GM12878 (cell line): ENCODE data around the gene DOCK1. TPM values are rescaled to one million over a fixed set of nuclear protein-coding genes. Genes with fewer than 3 reads are reported as not detected.
"Not testable (repeated sequence)": the region's sequence is repeated elsewhere in the genome, so short reads cannot be mapped to it uniquely, and the experiment has no call there.

Experiments
- ATAC-seq: fragments of 200-7000 bp; cut with Tn5 transposase; 3 replicates; pipeline ENCODE4 v1.9.1; 2020; ENCODE audit warnings: mild to moderate bottlenecking, moderate library complexity
- BruUV-seq: library from RNA; stranded (reverse); fragments of 400-500 nt; replicated peaks from 2 replicates; lab custom pipeline; 2021; lab: Mats Ljungman, UMichigan
- CTCF ChIA-PET: fragments of 300-600 bp; sonication (Branson Sonifier 250); formaldehyde crosslinking; extraction: SDS; loops from one replicate; lab custom pipeline; 2021; ENCODE audit warnings: inconsistent platforms; lab: Yijun Ruan, JAX
- POLR2A ChIA-PET: fragments of 350-600 bp; formaldehyde crosslinking; extraction: SDS; loops from one replicate; lab custom pipeline; 2021; ENCODE audit warnings: inconsistent platforms; lab: Charles Lee
- RAD21 ChIA-PET: fragments of 300-600 bp; sonication (Branson Sonifier 250); formaldehyde crosslinking; loops from one replicate; lab custom pipeline; 2023; ENCODE audit warnings: antibody characterized with exemption; ENCODE audit not compliant: unreplicated experiment; lab: Charles Lee
- SMC1A ChIA-PET: fragments of 300-600 bp; sonication (Branson Sonifier 250); formaldehyde crosslinking; loops from one replicate; lab custom pipeline; 2023; ENCODE audit not compliant: unreplicated experiment, uncharacterized antibody; lab: Charles Lee
- DNase-seq: peaks from one replicate; pipeline ENCODE4 v3.0.0-alpha.2; 2011; ENCODE audit warnings: low read depth, low spot score
- FAIRE-seq: peaks from 3 replicates; lab custom pipeline; 2011; peaks lifted over from hg19 to GRCh38; lab: Jason Lieb, UNC
- H2AFZ ChIP-seq: 2 replicates; pipeline ENCODE4 v1.6.0; 2011; ENCODE audit warnings: low read depth, low read length, control low read depth; ENCODE audit not compliant: control insufficient read depth
- H3K27ac ChIP-seq: 2 replicates; pipeline ENCODE4 v1.5.1; 2011; ENCODE audit warnings: control low read depth; ENCODE audit not compliant: control insufficient read depth, insufficient read depth
- H3K27me3 ChIP-seq, 2 experiments: replicated peaks in 1 of 2; 2 replicates each; pipeline versions ENCODE4 v1.6.0 to v1.6.1; 2011; ENCODE audit warnings: low read length in 1 of 2; ENCODE audit not compliant: control insufficient read depth in 2 of 2, insufficient read depth in 2 of 2
- H3K36me3 ChIP-seq, 2 experiments: 2 replicates each; pipeline ENCODE4 v1.5.1; 2011; ENCODE audit warnings: low read length in 1 of 2; ENCODE audit not compliant: control insufficient read depth in 2 of 2, insufficient read depth in 2 of 2
- H3K4me1 ChIP-seq: 2 replicates; pipeline ENCODE4 v1.6.1; 2011; ENCODE audit warnings: mild to moderate bottlenecking, low read length, moderate library complexity, mixed read lengths; ENCODE audit not compliant: control insufficient read depth, insufficient read depth
- H3K4me2 ChIP-seq: 2 replicates; pipeline ENCODE4 v1.6.0; 2011; ENCODE audit warnings: control low read depth; ENCODE audit not compliant: control insufficient read depth, insufficient read depth
- H3K4me3 ChIP-seq: fragments of 200-600 bp; sonication (generic); 2 replicates; pipeline ENCODE4 v1.5.1; 2016
- H3K79me2 ChIP-seq: 2 replicates; pipeline ENCODE4 v1.6.0; 2011; ENCODE audit warnings: low read length; ENCODE audit not compliant: control insufficient read depth, insufficient read depth
- H3K9ac ChIP-seq: 2 replicates; pipeline ENCODE4 v1.8.0; 2011; ENCODE audit warnings: low read length, control low read depth, mixed read lengths; ENCODE audit not compliant: control insufficient read depth, insufficient read depth
- H3K9me3 ChIP-seq: replicated peaks from 3 replicates; pipeline ENCODE4 v1.5.1; 2011; ENCODE audit warnings: mild to moderate bottlenecking, low read length; ENCODE audit not compliant: control insufficient read depth, insufficient read depth
- H4K20me1 ChIP-seq: 2 replicates; pipeline ENCODE4 v1.6.0; 2011; ENCODE audit not compliant: control insufficient read depth, insufficient read depth
- CEBPB ChIP-seq, 2 experiments: fragments of 150-350 bp in 1 of 2; IDR thresholded peaks; 2 replicates each; pipeline ENCODE4 v1.6.1; 2012 to 2014; ENCODE audit warnings: low read depth in 2 of 2, low read length in 2 of 2, borderline replicate concordance in 1 of 2, inconsistent platforms in 1 of 2
- KLF5 ChIP-seq: fragments of 450-650 bp; IDR thresholded peaks from 2 replicates; pipeline ENCODE4 v1.6.1; 2014; ENCODE audit warnings: mild to moderate bottlenecking; ENCODE audit not compliant: partially characterized antibody
- NR2F1 ChIP-seq: fragments of 450-650 bp; conservative IDR thresholded peaks from 2 replicates; pipeline ENCODE4 v1.6.1; 2017; ENCODE audit warnings: mild to moderate bottlenecking
- PBX3 ChIP-seq: IDR thresholded peaks from 2 replicates; pipeline ENCODE4 v1.6.1; 2011; ENCODE audit warnings: mild to moderate bottlenecking, low read depth, low read length, moderate library complexity; ENCODE audit not compliant: insufficient replicate concordance
- POLR2AphosphoS2 ChIP-seq: IDR thresholded peaks from 2 replicates; pipeline ENCODE4 v1.6.1; 2011; ENCODE audit warnings: low read depth, mild to moderate bottlenecking, low read length, improper control_type of control experiment, moderate library complexity
- RCOR1 ChIP-seq: conservative IDR thresholded peaks from 2 replicates; pipeline ENCODE4 v1.6.1; 2012; ENCODE audit warnings: low read depth, low read length, improper control_type of control experiment
- SIX5 ChIP-seq: IDR thresholded peaks from 2 replicates; pipeline ENCODE4 v1.6.1; 2011; ENCODE audit warnings: mild to moderate bottlenecking, low read depth, low read length, moderate library complexity; ENCODE audit not compliant: severe bottlenecking
- TCF3 ChIP-seq: IDR thresholded peaks from 2 replicates; pipeline ENCODE4 v1.6.1; 2012; ENCODE audit warnings: low read depth, mild to moderate bottlenecking, low read length, borderline replicate concordance; ENCODE audit not compliant: insufficient read depth
- WRNIP1 ChIP-seq: IDR thresholded peaks from 2 replicates; pipeline ENCODE4 v1.6.1; 2011; ENCODE audit warnings: low read depth, low read length, improper control_type of control experiment, borderline replicate concordance
- WGBS: methylation state at CpG from one replicate; pipeline ENCODE4 v1.1.6; 2016; ENCODE audit warnings: low lambda C conversion rate; ENCODE audit not compliant: insufficient replicate concordance, insufficient coverage; ENCODE audit errors: missing lambda C conversion rate; 5-methylcytosine and 5-hydroxymethylcytosine counted together
- in situ Hi-C: fragments of 300-500 bp; cut with MboI; formaldehyde crosslinking; loops from 9 replicates; pipeline ENCODE4 v1.14.3; 2018; ENCODE audit warnings: mixed read lengths
- intact Hi-C: fragments of 100-400 bp; cut with micrococcal nuclease; formaldehyde crosslinking; loops from one replicate; pipeline ENCODE4 v1.14.2; 2022; ENCODE audit not compliant: unreplicated experiment
- polyA plus RNA-seq, 11 experiments: library from polyadenylated mRNA; depleted of rRNA in 4 of 11; unstranded in 6 of 11; stranded (reverse) in 5 of 11; fragments of >200 nt; fragmentation: Nextera tagmentation in 4 of 11; fragmentation: Illumina TruSeq in 1 of 11; extraction: Ambion mirVana in 4 of 11; extraction: Trizol in 1 of 11; gene quantifications; 1 replicate in 1 of 11; 2 replicates in 10 of 11; pipeline versions ENCODE4 v1.2.1 to v1.2.3, GENCODE V29; 2011 to 2016; ENCODE audit warnings: inconsistent platforms in 2 of 11, missing spikeins in 2 of 11, low read depth in 1 of 11
- total RNA-seq, 4 experiments: library from RNA; depleted of rRNA in 3 of 4; stranded (reverse); fragments of >200 nt in 3 of 4; fragmentation: Illumina TruSeq in 1 of 4; extraction: Trizol in 1 of 4; gene quantifications; 2 replicates each; pipeline versions ENCODE4 v1.2.1 to v1.2.3, GENCODE V29; 2013 to 2021

Gene DOCK1
- total and polyA plus RNA-seq, 10 of the 15 experiments (the other 5 are each of a cell fraction or from before 2014, with no cell fraction given), result 0.05 to 0.18 TPM; not detected in 8

GRCh38 chr10:127308031-127308430, 402.8 kb downstream of the DOCK1 start:
- Histone ChIP-seq H3K4me2 (no peak overlapping the region), H3K27ac (no peak overlapping the region), H3K4me1 (no peaks in the 10 kb centered on the region), H3K9me3 (no peaks in the 10 kb centered on the region), H3K27me3 (no peaks in the 10 kb centered on the region), H3K4me3 (no peak overlapping the region), H2AFZ (no peak overlapping the region), H4K20me1 (no peaks in the 10 kb centered on the region), H3K79me2 (no peaks in the 10 kb centered on the region), H3K36me3 (no peaks in the 10 kb centered on the region), H3K9ac (no peak overlapping the region)
- ChIA-PET SMC1A (no interaction called here), POLR2A (no interaction called here), RAD21 (no interaction called here), CTCF (no interaction called here)
- DNase-seq (no peak), FAIRE-seq (no peak), ATAC-seq (no peak)
- WGBS, result 7% methylated on average over 5 of the region's 5 CpGs
- BruUV-seq, result no TSS peak
- in situ Hi-C loops (no loop called here), intact Hi-C loops (no loop called here)
- no peak for TF ChIP-seq NR2F1
- TF ChIP-seq RCOR1, result no peak
- TF ChIP-seq TCF3, result no peak
- no peak for TF ChIP-seq WRNIP1
- no peak for TF ChIP-seq KLF5
- no peak for TF ChIP-seq POLR2AphosphoS2
- no peak for TF ChIP-seq SIX5
- no peak for TF ChIP-seq CEBPB (IDR thresholded peaks at IDR 0.05; ENCODE audit: borderline replicate concordance in 1 of 2, low read depth in 2 of 2, low read length in 2 of 2)
- TF ChIP-seq PBX3, result no peak

GRCh38 chr10:127309619-127310018, 404.4 kb downstream of the DOCK1 start:
- in situ Hi-C loops, BruUV-seq, H3K9ac ChIP-seq, H3K4me3 ChIP-seq, H3K79me2 ChIP-seq, CTCF ChIA-PET, H3K4me2 ChIP-seq, RAD21 ChIA-PET, H4K20me1 ChIP-seq, ATAC-seq, POLR2A ChIA-PET, FAIRE-seq, H3K4me1 ChIP-seq, H3K9me3 ChIP-seq, H3K27me3 ChIP-seq, SMC1A ChIA-PET, H3K27ac ChIP-seq, H3K36me3 ChIP-seq, intact Hi-C loops, H2AFZ ChIP-seq, DNase-seq: not testable (repeated sequence)
- 0% methylated on average over 2 of the region's 2 CpGs for WGBS
